GM08714 (cell line): ENCODE data around the gene PRTG.

ENCODE experiments used
- H3K4me3 ChIP-seq: fragments of 200-500 bp; sonication (Bioruptor generic); 2 replicates; pipeline ENCODE4 v1.5.1; 2014; ENCODE audit warnings: mild to moderate bottlenecking, low read length, inconsistent platforms
- ZNF274 ChIP-seq: IDR thresholded peaks from 2 replicates; pipeline ENCODE4 v1.6.1; 2012; ENCODE audit warnings: mild to moderate bottlenecking, low read depth, low read length

The PRTG gene

DNA sequence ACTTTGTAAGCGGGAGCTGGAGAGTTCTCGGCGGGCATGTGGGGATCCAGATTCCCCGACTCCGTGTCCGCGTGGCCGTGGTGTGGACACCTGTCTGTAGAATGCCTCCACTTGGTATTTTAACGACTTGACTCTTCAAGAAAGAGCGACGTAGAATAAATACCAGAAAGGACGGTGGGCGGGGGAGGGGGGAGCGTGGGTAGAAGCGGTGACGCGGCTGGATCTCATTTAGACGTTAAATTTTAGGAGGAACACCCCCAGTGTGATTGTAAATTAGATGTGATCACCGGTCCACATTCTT is 154.2 kb downstream of the PRTG start:
- peak overlapping the region; percentile 25; the same call in 1 of the 2 replicates for H3K4me3 ChIP-seq
- no peak for TF ChIP-seq ZNF274

DNA sequence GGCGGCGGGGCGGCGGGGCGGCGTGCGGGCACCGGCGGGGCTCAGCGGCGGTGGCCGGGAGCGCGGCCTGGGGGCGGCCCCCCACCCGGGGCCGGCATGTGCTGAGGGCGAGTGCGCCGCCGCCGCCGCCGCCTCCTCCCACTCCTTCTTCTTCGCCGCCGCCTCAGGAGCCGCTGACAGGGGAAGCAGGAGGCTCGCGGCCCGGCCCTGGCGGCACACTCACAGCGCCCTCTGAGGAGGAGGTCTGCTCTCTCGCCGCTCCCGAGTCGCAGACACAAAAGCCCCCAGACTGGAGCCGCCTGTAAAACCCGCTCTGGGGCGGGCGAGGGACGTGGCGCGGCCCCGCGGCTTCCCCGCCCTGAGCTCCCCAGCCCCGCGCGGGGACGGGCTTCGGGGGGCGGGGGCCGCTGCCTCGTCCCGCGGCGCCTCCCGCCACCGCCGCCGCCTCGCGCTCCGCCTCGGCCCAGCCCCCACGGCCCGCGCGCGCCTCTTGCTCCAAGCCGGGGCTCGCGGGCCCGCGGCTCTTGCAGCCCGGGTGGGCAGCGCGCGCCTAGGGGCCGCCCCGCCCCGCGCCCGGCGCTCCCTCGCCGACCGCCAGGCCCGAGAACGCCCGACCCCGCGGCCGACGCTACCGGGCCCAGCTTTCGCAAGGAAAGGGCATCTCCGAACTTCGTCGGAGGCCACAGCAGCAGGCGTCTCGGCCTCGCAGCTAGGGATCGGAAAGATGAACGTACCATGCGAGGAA is 154.7 kb downstream of the PRTG start, which contains the start of gene PYGO1:
TSS of gene PYGO1 (minus strand) at position 276 of the 745 bp plus-strand sequence. CDS start 462 bp downstream, outside the sequence.
- H3K4me3 ChIP-seq, result peak within 1 kb of the TSS; percentile 25; the same call in 1 of the 2 replicates
- no peak for TF ChIP-seq ZNF274

DNA sequence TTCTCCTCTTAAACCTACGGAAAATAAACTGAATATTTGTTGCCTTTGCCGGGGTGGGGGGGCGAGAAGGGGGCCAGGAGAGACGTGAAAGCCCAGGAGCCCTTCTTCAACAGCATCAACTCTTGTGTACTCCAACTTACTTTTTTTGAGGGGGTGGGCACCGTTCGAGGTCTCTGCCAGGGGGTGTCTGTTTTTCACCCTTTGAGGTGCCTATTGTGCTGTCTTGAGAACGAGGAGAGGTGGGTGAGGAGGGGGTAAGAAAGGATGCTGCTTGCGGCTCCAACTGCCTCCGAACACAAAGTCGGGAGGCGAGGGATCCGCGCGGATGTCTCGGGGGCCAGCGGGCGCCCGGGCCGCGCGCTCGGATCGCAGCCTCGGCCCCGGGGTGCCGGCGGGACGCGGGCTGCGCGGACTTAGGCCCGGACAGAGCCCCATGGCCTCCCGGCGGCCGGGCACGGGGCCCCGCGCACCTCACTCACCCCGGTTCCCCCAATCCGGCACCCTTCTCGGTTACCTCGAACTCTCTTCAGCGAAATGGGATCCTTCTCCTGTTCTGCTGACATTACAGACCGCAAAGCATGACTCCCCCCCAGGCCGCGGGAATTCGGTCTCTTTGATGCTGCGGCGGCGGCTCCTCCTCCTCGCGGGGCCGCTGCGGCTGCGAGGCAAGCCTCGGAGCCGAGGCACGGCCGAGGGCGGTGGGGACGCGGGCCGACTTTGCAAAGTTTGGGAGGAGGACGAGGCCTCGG is 155.5 kb downstream of the PRTG start:
- TF ChIP-seq ZNF274, result no peak
- peak overlapping the region; percentile 16; the same call in 1 of the 2 replicates for H3K4me3 ChIP-seq

DNA sequence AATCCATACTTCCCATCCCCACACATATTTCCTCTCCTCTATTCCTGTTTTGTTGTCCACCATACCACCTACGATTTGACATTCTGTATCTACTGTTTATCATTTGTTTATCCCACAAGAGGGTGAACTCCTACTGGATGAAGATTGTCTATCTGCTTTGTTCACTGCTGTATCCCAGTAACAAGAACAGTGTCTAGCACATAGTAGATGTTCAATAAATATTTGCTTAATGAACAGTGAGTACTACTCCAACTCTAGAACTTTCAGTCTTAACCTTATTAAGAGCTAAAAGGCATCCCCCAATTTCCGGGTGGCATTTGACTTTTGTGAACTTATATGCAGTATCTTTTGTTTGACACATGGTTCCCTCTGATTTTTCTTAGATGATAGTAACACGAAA is 156.1 kb downstream of the PRTG start:
- no peak for TF ChIP-seq ZNF274
- no peak overlapping the region for H3K4me3 ChIP-seq

DNA sequence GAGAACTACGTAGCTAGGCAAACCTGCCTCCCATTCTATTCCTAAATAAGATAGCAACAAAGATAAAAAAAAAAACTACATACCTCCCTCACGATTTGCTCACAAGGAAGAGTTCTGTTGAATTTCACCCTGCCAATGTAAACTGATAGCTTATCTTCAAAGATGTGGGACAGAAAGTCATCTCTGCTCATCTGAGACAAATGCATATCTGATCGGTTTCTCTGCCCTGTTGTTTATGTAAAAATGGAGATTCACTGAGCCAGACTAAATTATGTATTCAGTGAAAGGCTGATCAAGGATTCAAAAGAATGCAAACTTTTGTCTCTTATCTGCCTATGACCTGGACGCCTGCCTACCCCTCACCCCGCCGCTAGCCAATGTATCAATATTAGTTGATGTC is 166.0 kb downstream of the PRTG start:
- no peak for TF ChIP-seq ZNF274
- no peak overlapping the region for H3K4me3 ChIP-seq

DNA sequence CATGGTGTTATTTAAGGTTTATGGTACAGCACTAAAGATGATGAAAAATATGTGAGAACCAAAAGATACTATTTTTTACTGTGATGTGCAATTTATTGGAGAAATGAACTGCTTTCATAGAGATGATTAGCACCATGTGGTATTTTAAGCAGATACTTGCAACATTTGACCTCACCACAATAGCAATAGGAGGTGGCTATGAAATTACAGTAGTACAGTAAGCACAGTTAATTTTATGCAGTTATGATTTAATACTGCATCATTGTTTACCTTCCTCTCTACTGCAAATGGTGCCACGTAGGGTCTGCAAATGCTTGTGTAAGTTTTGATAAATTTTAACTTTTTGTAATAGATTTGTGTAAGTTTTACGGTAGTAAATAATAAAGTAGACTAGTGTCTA is 168.9 kb downstream of the PRTG start:
- TF ChIP-seq ZNF274, result no peak
- H3K4me3 ChIP-seq, result no peak overlapping the region

DNA sequence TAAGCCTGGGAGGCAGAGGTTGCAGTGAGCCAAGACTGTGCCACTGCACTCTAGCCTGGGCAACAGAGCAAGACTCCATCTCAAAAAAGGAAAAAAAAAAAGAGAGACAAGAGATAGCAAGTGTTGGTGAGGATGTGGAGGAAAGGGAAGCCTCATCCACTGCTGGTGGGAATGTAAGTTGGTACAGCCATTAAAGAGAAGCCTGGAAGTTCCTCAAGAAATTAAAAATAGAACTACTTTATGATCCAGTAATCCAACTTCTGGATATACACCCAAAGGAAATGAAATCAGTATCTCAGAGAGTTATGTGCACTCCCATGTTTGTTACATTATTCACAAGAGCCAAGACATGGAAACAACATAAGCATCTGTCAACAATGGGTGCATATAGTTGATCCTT is 169.7 kb downstream of the PRTG start:
- no peak for TF ChIP-seq ZNF274
- H3K4me3 ChIP-seq, result no peak overlapping the region

DNA sequence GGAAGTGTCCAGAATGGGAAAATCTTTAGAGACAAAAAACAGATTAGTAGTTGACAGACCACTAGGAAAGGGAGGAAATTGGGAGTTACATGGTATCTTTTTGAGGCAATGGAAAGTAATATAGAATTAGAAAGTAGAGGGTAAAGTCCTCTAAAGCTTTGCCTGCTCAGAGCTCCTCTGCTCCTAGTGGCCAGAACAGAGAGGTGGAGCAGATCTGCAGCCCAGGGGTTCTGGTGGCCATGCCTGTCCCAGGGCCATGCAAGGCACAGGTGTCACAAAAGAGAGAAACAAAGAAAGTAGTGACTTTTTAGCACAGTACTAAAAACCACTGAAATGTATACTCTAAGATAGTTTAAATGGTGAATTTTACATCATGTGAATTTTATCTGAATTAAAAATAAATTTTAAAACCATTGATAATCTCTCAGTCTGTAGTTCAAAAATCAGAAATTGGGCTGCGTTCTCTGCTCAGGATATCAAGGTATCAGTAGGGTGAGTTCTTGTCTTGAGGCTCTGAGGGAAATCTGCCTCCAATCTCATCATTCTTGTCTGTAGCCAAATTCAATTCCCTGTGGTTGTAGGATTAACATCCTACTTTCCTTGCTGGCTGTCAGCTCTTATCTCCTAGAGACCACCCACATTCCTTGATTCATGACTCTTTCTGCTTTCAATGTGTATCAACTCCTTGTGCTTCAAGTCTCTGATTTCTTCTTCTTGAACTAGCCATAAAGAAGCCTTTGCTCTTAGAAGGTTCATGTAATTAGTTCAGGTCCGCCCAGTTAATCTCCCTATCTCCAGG is 178.4 kb downstream of the PRTG start:
- TF ChIP-seq ZNF274, result no peak

DNA sequence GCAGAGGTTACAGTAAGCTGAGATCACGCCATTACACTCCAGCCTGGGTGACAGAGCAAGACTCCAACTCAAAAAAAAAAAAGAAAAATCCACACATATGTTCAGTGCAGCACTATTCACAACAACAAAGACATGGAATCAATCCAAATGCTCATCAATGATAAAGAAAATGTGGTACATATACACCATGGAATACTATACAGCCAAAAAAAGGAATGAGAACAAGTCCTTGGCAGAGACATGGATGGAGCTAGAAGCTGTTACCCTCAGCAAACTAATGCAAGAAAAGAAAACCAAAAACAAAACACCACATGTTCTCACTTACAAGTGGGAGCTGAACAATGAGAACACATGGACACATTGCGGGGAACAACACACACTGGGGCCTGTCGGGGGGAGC is 180.4 kb downstream of the PRTG start:
- no peak overlapping the region for H3K4me3 ChIP-seq
- no peak for TF ChIP-seq ZNF274

More for the DNA sequence above, 178.4 kb downstream of the PRTG start:
- H3K4me3 ChIP-seq, result no peak overlapping the region
